A549 (cell line): ENCODE data around the gene DAD1. TPM values are rescaled to one million over a fixed set of nuclear protein-coding genes. Genes with fewer than 3 reads are reported as not detected.

ENCODE experiments used
- ATAC-seq, 2 experiments: fragments of 200-7000 bp in 1 of 2; fragments of >200 bp in 1 of 2; cut with Nextera tagmentation in 1 of 2; cut with Tn5 transposase in 1 of 2; 3 replicates each; pipeline versions ENCODE4 v1.8.0 to v1.9.1; 2018 to 2020; ENCODE audit warnings: mild to moderate bottlenecking in 1 of 2, moderate library complexity in 1 of 2
- CTCF ChIA-PET: fragments of 300-600 bp; sonication (Branson Sonifier 250); formaldehyde crosslinking; extraction: SDS; loops from one replicate; lab custom pipeline; 2021; ENCODE audit warnings: antibody characterized with exemption, inconsistent platforms; lab: Yijun Ruan, JAX
- POLR2A ChIA-PET: fragments of 350-600 bp; formaldehyde crosslinking; extraction: SDS; loops from one replicate; lab custom pipeline; 2021; ENCODE audit warnings: antibody characterized with exemption, inconsistent platforms; lab: Yijun Ruan, JAX
- DNase-seq, 2 experiments: peaks; one replicate each; pipeline versions ENCODE4 v3.0.0 to v3.0.0-alpha.2; 2011 to 2016; ENCODE audit warnings: low read depth in 1 of 2, low spot score in 1 of 2
- FAIRE-seq: peaks from 2 replicates; lab custom pipeline; 2011; peaks lifted over from hg19 to GRCh38; lab: Jason Lieb, UNC
- H3K27ac ChIP-seq, 2 experiments: fragments of >200 bp; sonication (Bioruptor Twin); formaldehyde crosslinking; 3 replicates each; pipeline ENCODE4 v1.5.1; 2016 to 2017
- H3K4me1 ChIP-seq: fragments of >200 bp; sonication (Bioruptor Twin); formaldehyde crosslinking; 3 replicates; pipeline ENCODE4 v1.6.1; 2016
- H3K4me2 ChIP-seq: fragments of >200 bp; sonication (Bioruptor Twin); formaldehyde crosslinking; 3 replicates; pipeline ENCODE4 v1.6.1; 2016
- H3K4me3 ChIP-seq: fragments of >200 bp; sonication (Bioruptor Twin); formaldehyde crosslinking; 3 replicates; pipeline ENCODE4 v1.5.1; 2016
- H3K9me3 ChIP-seq: fragments of >200 bp; sonication (Bioruptor Twin); formaldehyde crosslinking; 3 replicates; pipeline ENCODE4 v1.6.1; 2016
- ATOH8 ChIP-seq: fragments of 250-450 bp; sonication (Bioruptor Pico); IDR thresholded peaks from 2 replicates; pipeline ENCODE4 v1.5.0; 2020; ENCODE audit warnings: low read depth, mild to moderate bottlenecking, moderate library complexity
- CBX2 ChIP-seq: fragments of 200-600 bp; sonication (generic); IDR thresholded peaks from 2 replicates; pipeline ENCODE4 v1.6.1; 2016; ENCODE audit warnings: low read depth, mild to moderate bottlenecking, borderline replicate concordance
- E2F6 ChIP-seq: IDR thresholded peaks from 2 replicates; pipeline ENCODE4 v1.6.1; 2012; ENCODE audit warnings: low read depth, borderline replicate concordance
- EHF ChIP-seq: fragments of 250-450 bp; sonication (Bioruptor Pico); IDR thresholded peaks from 2 replicates; pipeline ENCODE4 v1.5.0; 2020; ENCODE audit warnings: mild to moderate bottlenecking
- EHMT2 ChIP-seq: fragments of 200-600 bp; sonication (generic); IDR thresholded peaks from 2 replicates; pipeline ENCODE4 v1.6.1; 2016; ENCODE audit warnings: antibody characterized with exemption, low read depth, mild to moderate bottlenecking, moderate library complexity
- FOSL2 ChIP-seq, 2 experiments: fragments of 450-650 bp in 1 of 2; fragments of >200 bp in 1 of 2; sonication (Bioruptor Twin) in 1 of 2; formaldehyde crosslinking; IDR thresholded peaks; 2 replicates each; pipeline versions ENCODE4 v1.5.0 to v1.6.1; 2016 to 2020; ENCODE audit warnings: mild to moderate bottlenecking in 1 of 2, moderate library complexity in 1 of 2
- GATA3 ChIP-seq: IDR thresholded peaks from 2 replicates; pipeline ENCODE4 v1.6.1; 2012; ENCODE audit warnings: borderline replicate concordance
- JUN ChIP-seq, 2 experiments: fragments of >200 bp; sonication (Bioruptor Twin); formaldehyde crosslinking; IDR thresholded peaks; 2 replicates in 1 of 2; 3 replicates in 1 of 2; pipeline ENCODE4 v1.6.1; 2016 to 2017
- JUNB ChIP-seq: fragments of >200 bp; sonication (Bioruptor Twin); formaldehyde crosslinking; IDR thresholded peaks from 2 replicates; pipeline ENCODE4 v1.6.1; 2016
- KDM1A ChIP-seq: fragments of 200-600 bp; sonication (generic); IDR thresholded peaks from 2 replicates; pipeline ENCODE4 v1.6.1; 2016; ENCODE audit warnings: low read depth, mild to moderate bottlenecking
- MAFK ChIP-seq: fragments of 450-650 bp; IDR thresholded peaks from 2 replicates; pipeline ENCODE4 v1.6.1; 2014; ENCODE audit not compliant: partially characterized antibody
- MYC ChIP-seq: IDR thresholded peaks from 2 replicates; pipeline ENCODE4 v1.6.1; 2012; ENCODE audit warnings: mild to moderate bottlenecking, inconsistent platforms, low read length, improper control_type of control experiment, borderline replicate concordance
- NFE2L2 ChIP-seq: fragments of 150-350 bp; conservative IDR thresholded peaks from 2 replicates; pipeline ENCODE4 v1.6.1; 2014; ENCODE audit warnings: low read length
- NPAS2 ChIP-seq: fragments of 250-450 bp; sonication (Bioruptor Pico); IDR thresholded peaks from 2 replicates; pipeline ENCODE4 v1.8.0; 2022; ENCODE audit warnings: mild to moderate bottlenecking, moderate library complexity, borderline replicate concordance
- NR3C1 ChIP-seq: fragments of >200 bp; sonication (Bioruptor Twin); formaldehyde crosslinking; IDR thresholded peaks from 3 replicates; pipeline ENCODE4 v1.6.1; 2017
- PBX3 ChIP-seq: IDR thresholded peaks from 2 replicates; pipeline ENCODE4 v1.6.1; 2012
- PHF8 ChIP-seq: fragments of 200-600 bp; sonication (generic); IDR thresholded peaks from 2 replicates; pipeline ENCODE4 v1.6.1; 2016; ENCODE audit warnings: low read depth, mild to moderate bottlenecking, antibody characterized with exemption, moderate library complexity, borderline replicate concordance
- POLR2A ChIP-seq: IDR thresholded peaks from 2 replicates; pipeline ENCODE4 v1.6.1; 2012; ENCODE audit warnings: mild to moderate bottlenecking, low read length
- RCOR1 ChIP-seq: fragments of 150-350 bp; IDR thresholded peaks from 2 replicates; pipeline ENCODE4 v1.6.1; 2014; ENCODE audit warnings: antibody characterized with exemption, low read length, low read depth
- RFX5 ChIP-seq: fragments of 450-650 bp; IDR thresholded peaks from 2 replicates; pipeline ENCODE4 v1.7.1; 2014; ENCODE audit warnings: antibody characterized with exemption, mild to moderate bottlenecking, moderate library complexity
- ZSCAN20 ChIP-seq: fragments of 250-450 bp; sonication (Bioruptor Pico); IDR thresholded peaks from 2 replicates; pipeline ENCODE4 v1.8.0; 2022; ENCODE audit warnings: mild to moderate bottlenecking, moderate library complexity
- WGBS: methylation state at CpG from one replicate; pipeline ENCODE4 v1.1.6; 2017; ENCODE audit errors: missing lambda C conversion rate; 5-methylcytosine and 5-hydroxymethylcytosine counted together
- polyA plus RNA-seq, 4 experiments: library from polyadenylated mRNA; depleted of rRNA in 3 of 4; stranded (reverse); fragments of >200 nt; fragmentation: RNase III in 1 of 4; extraction: RNeasy Plus Mini Kit Qiagen cat#74134 plus additional on column Dnase treatment in 1 of 4; gene quantifications; 2 replicates in 3 of 4; 3 replicates in 1 of 4; pipeline ENCODE4 v1.2.3, GENCODE V29; 2011 to 2017
- TF ChIP-seq, protein P1 (sequence below): IDR thresholded peaks from 2 replicates; pipeline ENCODE4 v1.6.1; 2012
- TF ChIP-seq, protein P2 (sequence below): fragments of 250-450 bp; sonication (Bioruptor Pico); IDR thresholded peaks from 2 replicates; pipeline ENCODE4 v1.5.0; 2021; ENCODE audit warnings: mild to moderate bottlenecking, moderate library complexity, borderline replicate concordance

DAD1 gene
- polyA plus RNA-seq, 2 of the 4 experiments (the other 2 are of a cell fraction), result 317 to 474 TPM

DNA sequence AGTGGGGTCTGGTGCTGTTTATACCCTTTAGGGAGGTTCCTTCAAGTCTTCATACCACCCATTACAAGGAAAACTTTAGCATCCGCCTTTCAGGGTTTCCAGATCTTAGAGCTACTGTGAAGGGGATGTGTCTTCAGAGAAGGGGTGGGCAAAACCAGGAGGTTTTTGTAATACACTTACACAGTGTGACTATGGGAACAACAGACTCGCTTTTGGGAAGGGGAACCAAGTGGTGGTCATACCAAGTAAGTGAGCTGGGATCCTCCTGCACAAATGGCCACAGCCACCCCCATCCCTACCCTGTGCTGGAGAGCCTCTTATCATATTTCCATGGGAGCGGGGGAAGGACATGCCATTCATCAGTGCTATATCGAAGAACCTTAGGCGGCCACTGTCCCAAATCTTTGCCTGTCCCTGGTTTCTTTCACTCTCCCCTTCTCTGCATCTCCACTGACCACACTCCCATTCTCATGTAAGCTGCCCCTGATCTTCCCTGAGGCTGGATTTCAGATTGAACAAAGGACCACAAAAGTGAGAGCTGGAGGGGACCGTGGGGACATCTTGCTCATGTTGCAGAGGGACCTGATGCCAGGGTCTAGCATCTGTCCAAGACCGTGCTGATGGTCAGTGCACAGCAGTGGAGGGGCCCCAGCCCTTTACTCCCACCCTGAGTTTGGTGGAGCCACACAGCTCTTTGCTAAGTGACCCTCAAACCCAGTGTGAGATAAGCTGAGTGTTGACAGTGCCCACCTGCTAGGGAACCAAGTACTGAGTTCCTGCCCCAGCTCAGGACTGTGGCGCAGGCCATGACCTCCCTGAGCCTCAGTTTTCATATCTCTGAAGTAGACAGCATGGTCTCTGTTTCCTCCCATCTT is 51.4 kb downstream of the DAD1 start:
- Histone ChIP-seq H3K9me3 (no peaks in the 10 kb centered on the region), H3K4me3 (no peak overlapping the region), H3K27ac (peak overlapping the region; percentile 81 to 84), H3K4me2 (peak overlapping the region; percentile 50), H3K4me1 (peaks cover 20% of the 10 kb centered on the region)
- DNase-seq (no peak), ATAC-seq (no peak), FAIRE-seq (no peak)
- WGBS, result 95% methylated on average over 8 of the region's 8 CpGs
- ChIA-PET POLR2A (no interaction called here), CTCF (interaction anchor here (0.6 to 2.3 kb wide), 6 partner anchors 22 to 315 kb away, joined by 3 to 9 read pairs (median 6); no protein-coding TSS in a partner anchor)
- TF ChIP-seq EHF (CRISPR knock-in tag) (no peak), KDM1A (no peak), GATA3 (no peak), ZSCAN20 (CRISPR knock-in tag) (no peak), NPAS2 (no peak), PHF8 (no peak), JUN (IDR thresholded peaks at IDR 0.05) (no peak), EHMT2 (no peak), NR3C1 (no peak), NFE2L2 (no peak), MYC (no peak), MAFK (no peak), RFX5 (no peak), E2F6 (no peak)

DNA sequence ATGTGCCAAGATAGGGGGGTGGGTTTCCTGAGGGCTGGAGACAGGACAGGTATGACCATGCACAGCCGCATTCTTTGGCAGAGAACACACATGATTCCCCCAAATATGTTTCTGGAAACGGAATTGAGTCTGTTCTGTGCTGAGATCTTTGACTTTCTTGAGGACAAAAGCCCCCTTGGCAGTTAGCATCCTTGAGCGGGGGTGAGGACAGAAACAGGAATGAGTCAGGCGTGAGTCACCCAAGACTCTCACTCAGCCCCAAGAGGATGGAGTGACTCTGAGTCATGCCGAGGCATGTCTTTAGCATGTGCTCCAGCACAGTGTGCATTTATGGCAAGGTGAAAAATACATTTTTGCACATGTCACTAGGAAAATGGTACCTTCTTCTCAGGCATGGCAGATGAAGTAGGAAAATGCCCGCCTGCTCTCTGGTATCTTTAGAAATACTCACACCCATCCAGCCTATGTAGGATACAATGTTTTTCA is 52.1 kb downstream of the DAD1 start:
- ATAC-seq, result peak; percentile 98
- peak; percentile 84 for FAIRE-seq
- no peak overlapping the region for H3K4me3 ChIP-seq
- peak; percentile 98 for TF ChIP-seq FOSL2 (IDR thresholded peaks at IDR 0.05)
- peak; percentile 96 for TF ChIP-seq FOSL2 (CRISPR knock-in tag; IDR thresholded peaks at IDR 0.05)
- TF ChIP-seq ATOH8 (CRISPR knock-in tag), result no peak
- TF ChIP-seq JUNB, result peak; percentile 94
- TF ChIP-seq, protein P1, sequence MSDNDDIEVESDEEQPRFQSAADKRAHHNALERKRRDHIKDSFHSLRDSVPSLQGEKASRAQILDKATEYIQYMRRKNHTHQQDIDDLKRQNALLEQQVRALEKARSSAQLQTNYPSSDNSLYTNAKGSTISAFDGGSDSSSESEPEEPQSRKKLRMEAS, result peak; percentile 86
- 0 out of 2 replicates have a peak, but pooled peaks have one; percentile 53 for TF ChIP-seq RCOR1
- TF ChIP-seq MYC, result 0 out of 2 replicates have a peak, but pooled peaks have one; percentile 67
- TF ChIP-seq, protein P2, sequence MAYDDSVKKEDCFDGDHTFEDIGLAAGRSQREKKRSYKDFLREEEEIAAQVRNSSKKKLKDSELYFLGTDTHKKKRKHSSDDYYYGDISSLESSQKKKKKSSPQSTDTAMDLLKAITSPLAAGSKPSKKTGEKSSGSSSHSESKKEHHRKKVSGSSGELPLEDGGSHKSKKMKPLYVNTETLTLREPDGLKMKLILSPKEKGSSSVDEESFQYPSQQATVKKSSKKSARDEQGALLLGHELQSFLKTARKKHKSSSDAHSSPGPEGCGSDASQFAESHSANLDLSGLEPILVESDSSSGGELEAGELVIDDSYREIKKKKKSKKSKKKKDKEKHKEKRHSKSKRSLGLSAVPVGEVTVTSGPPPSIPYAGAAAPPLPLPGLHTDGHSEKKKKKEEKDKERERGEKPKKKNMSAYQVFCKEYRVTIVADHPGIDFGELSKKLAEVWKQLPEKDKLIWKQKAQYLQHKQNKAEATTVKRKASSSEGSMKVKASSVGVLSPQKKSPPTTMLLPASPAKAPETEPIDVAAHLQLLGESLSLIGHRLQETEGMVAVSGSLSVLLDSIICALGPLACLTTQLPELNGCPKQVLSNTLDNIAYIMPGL (CRISPR knock-in tag), result no peak
- no peak for TF ChIP-seq POLR2A
- no peak for TF ChIP-seq CBX2
- no peak for TF ChIP-seq PBX3
- peak in 1 of 2 experiments; percentile 62; a peak in 2 of 5 replicates for TF ChIP-seq JUN (IDR thresholded peaks at IDR 0.05)
- ChIA-PET POLR2A (no interaction called here), CTCF (interaction anchor here (0.7 to 1.9 kb wide), 3 partner anchors 34 to 316 kb away, joined by 3 to 9 read pairs (median 9); no protein-coding TSS in a partner anchor)
- 36% methylated on average over 6 of the region's 6 CpGs for WGBS
- no peaks in the 10 kb centered on the region for H3K9me3 ChIP-seq
- peaks cover 20% of the 10 kb centered on the region for H3K4me1 ChIP-seq
- H3K27ac ChIP-seq, result peak overlapping the region; percentile 81 to 84
- H3K4me2 ChIP-seq, result peak overlapping the region; percentile 50
- DNase-seq, result peak; percentile 81 to 90
